Measurements from ENCODE around the gene WRAP53. TPM values are rescaled to one million over a fixed set of nuclear protein-coding genes. Genes with fewer than 3 reads are reported as not detected.

The WRAP53 gene
- total and polyA plus RNA-seq, 4 donors, result 1.8 to 3.3 (median 2.6) TPM

GRCh38 chr17:7737601-7738000, 49.3 kb downstream of the WRAP53 start:
- Histone ChIP-seq H3K27me3 (ENCODE audit: control insufficient read depth in 4 of 4, insufficient read depth in 4 of 4, low read length in 3 of 4) (no peaks in the 10 kb centered on the region), H3K36me3 (ENCODE audit: control insufficient read depth in 4 of 4, insufficient read depth in 3 of 4, low read depth in 1 of 4, low read length in 3 of 4) (no peaks in the 10 kb centered on the region), H3K27ac (ENCODE audit: low read depth in 1 of 2, low read length in 2 of 2) (no peak overlapping the region), H3K9me3 (ENCODE audit: control insufficient read depth in 4 of 4, low read length in 3 of 4) (no peaks in the 10 kb centered on the region), H3K4me3 (ENCODE audit: low read depth in 1 of 3, low read length in 3 of 3) (no peak overlapping the region), H3K9ac (ENCODE audit: low read depth in 1 of 2, low read length in 2 of 2) (no peak overlapping the region), H3K4me1 (ENCODE audit: control insufficient read depth in 4 of 4, insufficient read depth in 4 of 4, low read length in 3 of 4) (no peaks in the 10 kb centered on the region)
- WGBS, result 86% methylated on average over 5 of the region's 5 CpGs
- no peak for DNase-seq (ENCODE audit: low spot score)
- no peak for TF ChIP-seq HNF4A (conservative IDR thresholded peaks at IDR 0.05)
- TF ChIP-seq TAF1 (conservative IDR thresholded peaks at IDR 0.05), result no peak
- no peak for TF ChIP-seq ZBTB33 (IDR thresholded peaks at IDR 0.05)
- TF ChIP-seq FOXA1 (IDR thresholded peaks at IDR 0.05), result no peak
- no peak for TF ChIP-seq REST (IDR thresholded peaks at IDR 0.05)

- no peak overlapping the region for H3K27ac ChIP-seq (ENCODE audit: low read depth in 1 of 2, low read length in 2 of 2)
- H3K36me3 ChIP-seq (ENCODE audit: control insufficient read depth in 4 of 4, insufficient read depth in 3 of 4, low read depth in 1 of 4, low read length in 3 of 4), result no peaks in the 10 kb centered on the region
- no peaks in the 10 kb centered on the region for H3K9me3 ChIP-seq (ENCODE audit: control insufficient read depth in 4 of 4, low read length in 3 of 4)
- TF ChIP-seq ZBTB33 (IDR thresholded peaks at IDR 0.05), result no peak
- no peak for TF ChIP-seq REST (IDR thresholded peaks at IDR 0.05)
- no peaks in the 10 kb centered on the region for H3K4me1 ChIP-seq (ENCODE audit: control insufficient read depth in 4 of 4, insufficient read depth in 4 of 4, low read length in 3 of 4)
- DNase-seq (ENCODE audit: low spot score), result no peak
- 69% methylated on average over 14 of the region's 14 CpGs for WGBS
- H3K9ac ChIP-seq (ENCODE audit: low read depth in 1 of 2, low read length in 2 of 2), result no peak overlapping the region
- H3K27me3 ChIP-seq (ENCODE audit: control insufficient read depth in 4 of 4, insufficient read depth in 4 of 4, low read length in 3 of 4), result no peaks in the 10 kb centered on the region
- no peak overlapping the region for H3K4me3 ChIP-seq (ENCODE audit: low read depth in 1 of 3, low read length in 3 of 3)
These were observed 51.5 kb downstream of the WRAP53 start for GRCh38 chr17:7739746-7740145.

Data from liver (tissue), 9 donors.